HepG2 (cell line): ENCODE measurements around the gene ARHGAP19. TPM values are rescaled to one million over a fixed set of nuclear protein-coding genes. Genes with fewer than 3 reads are reported as not detected.

Source experiments
- ATAC-seq: fragments of 200-7000 bp; cut with Tn5 transposase; 3 replicates; pipeline ENCODE4 v1.9.1; 2020; ENCODE audit warnings: mild to moderate bottlenecking, moderate library complexity
- BruUV-seq: library from RNA; stranded (reverse); fragments of 400-500 nt; replicated peaks from 2 replicates; lab custom pipeline; 2021; lab: Mats Ljungman, UMichigan
- CTCF ChIA-PET: fragments of 300-600 bp; formaldehyde crosslinking; extraction: SDS; loops from one replicate; lab custom pipeline; 2021; ENCODE audit warnings: low total read pairs, inconsistent platforms, low intra/inter-chr PET ratio; lab: Yijun Ruan, JAX
- POLR2A ChIA-PET: fragments of 350-600 bp; sonication (Branson Sonifier 250); formaldehyde crosslinking; loops from one replicate; lab custom pipeline; 2020; ENCODE audit warnings: antibody characterized with exemption, inconsistent platforms; lab: Yijun Ruan, JAX
- DNase-seq: peaks from one replicate; pipeline ENCODE4 v3.0.0-alpha.2; 2015; ENCODE audit warnings: low spot score
- FAIRE-seq: peaks from 3 replicates; lab custom pipeline; 2011; peaks lifted over from hg19 to GRCh38; lab: Jason Lieb, UNC
- H2AFZ ChIP-seq: one replicate; pipeline ENCODE4 v1.6.1; 2011; ENCODE audit warnings: low read length, inconsistent platforms
- H3K27ac ChIP-seq: fragments of 300-600 bp; 3 replicates; pipeline ENCODE4 v1.8.0; 2011; ENCODE audit warnings: mixed run types, mild to moderate bottlenecking, mixed read lengths, low read length, inconsistent platforms; ENCODE audit not compliant: insufficient read depth; ENCODE audit errors: extremely low read length
- H3K27me3 ChIP-seq, 2 experiments: fragments of 200-600 bp in 1 of 2; 2 replicates in 1 of 2; 3 replicates in 1 of 2; pipeline versions ENCODE4 v1.6.0 to v1.8.0; 2011; ENCODE audit warnings: low read length in 2 of 2, mild to moderate bottlenecking in 2 of 2, moderate library complexity in 2 of 2, inconsistent platforms in 1 of 2; ENCODE audit not compliant: insufficient read depth in 2 of 2, control insufficient read depth in 1 of 2
- H3K36me3 ChIP-seq, 2 experiments: fragments of 200-600 bp in 1 of 2; replicated peaks in 1 of 2; 2 replicates in 1 of 2; 3 replicates in 1 of 2; pipeline versions ENCODE4 v1.5.1 to v1.8.0; 2011; ENCODE audit warnings: low read length in 2 of 2, inconsistent platforms in 1 of 2; ENCODE audit not compliant: insufficient read depth in 2 of 2, control insufficient read depth in 1 of 2
- H3K4me1 ChIP-seq: 2 replicates; pipeline ENCODE4 v1.5.1; 2012; ENCODE audit warnings: low read length, inconsistent platforms; ENCODE audit not compliant: insufficient read depth
- H3K4me2 ChIP-seq: 2 replicates; pipeline ENCODE4 v1.6.0; 2011; ENCODE audit warnings: low read depth, low read length, inconsistent platforms
- H3K4me3 ChIP-seq, 3 experiments: fragments of 200-600 bp in 1 of 3; sonication (generic), shearing (Covaris generic) in 1 of 3; replicated peaks in 1 of 3; 2 replicates each; pipeline ENCODE4 v1.5.1; 2011 to 2016; ENCODE audit warnings: low read length in 3 of 3, inconsistent platforms in 2 of 3, low read depth in 2 of 3, mild to moderate bottlenecking in 2 of 3, control low read depth in 1 of 3, mixed read lengths in 1 of 3; ENCODE audit not compliant: insufficient read depth in 1 of 3
- H3K79me2 ChIP-seq: one replicate; pipeline ENCODE4 v1.6.1; 2011; ENCODE audit warnings: low read length, inconsistent platforms; ENCODE audit not compliant: insufficient read depth
- H3K9ac ChIP-seq: 2 replicates; pipeline ENCODE4 v1.6.0; 2011; ENCODE audit warnings: mild to moderate bottlenecking, low read depth, low read length, inconsistent platforms; ENCODE audit not compliant: insufficient read depth
- H3K9me3 ChIP-seq: 2 replicates; pipeline ENCODE4 v1.5.1; 2012; ENCODE audit warnings: mild to moderate bottlenecking, low read length
- H4K20me1 ChIP-seq: 2 replicates; pipeline ENCODE4 v1.6.0; 2011; ENCODE audit warnings: inconsistent platforms, mild to moderate bottlenecking, low read length, moderate library complexity; ENCODE audit not compliant: insufficient read depth
- AGO2 ChIP-seq: fragments of 200-400 bp; formaldehyde crosslinking; optimal IDR thresholded peaks from 2 replicates; pipeline ENCODE3; 2017; ENCODE audit warnings: mild to moderate bottlenecking, low read depth, low read length, moderate library complexity
- HNRNPK ChIP-seq: fragments of 200-400 bp; formaldehyde crosslinking; IDR thresholded peaks from 2 replicates; pipeline ENCODE4 v1.6.1; 2018; ENCODE audit warnings: low read length, low read depth, moderate library complexity, mild to moderate bottlenecking; ENCODE audit not compliant: poor library complexity, severe bottlenecking
- MLXIP ChIP-seq: sonication (generic); formaldehyde crosslinking; IDR thresholded peaks from 2 replicates; pipeline ENCODE4 v1.9.0; 2021; ENCODE audit warnings: missing genetic modification reagents, borderline replicate concordance
- NFIC ChIP-seq: IDR thresholded peaks from 2 replicates; pipeline ENCODE4 v1.6.1; 2012; ENCODE audit warnings: mild to moderate bottlenecking, low read length, inconsistent platforms
- PHF5A ChIP-seq: IDR thresholded peaks from one replicate; pipeline ENCODE4 v1.6.1; 2018; ENCODE audit warnings: low read depth, missing genetic modification reagents; ENCODE audit not compliant: unreplicated experiment
- ZBTB10 ChIP-seq: sonication (generic); formaldehyde crosslinking; IDR thresholded peaks from 2 replicates; pipeline ENCODE4 v1.4.0; 2020; ENCODE audit warnings: missing genetic modification reagents, borderline replicate concordance
- ZMYM2 ChIP-seq: sonication (generic); formaldehyde crosslinking; IDR thresholded peaks from 2 replicates; pipeline ENCODE4 v1.8.0; 2022; ENCODE audit warnings: mild to moderate bottlenecking, missing genetic modification reagents
- ZNF143 ChIP-seq: sonication (generic); formaldehyde crosslinking; IDR thresholded peaks from 2 replicates; pipeline ENCODE4 v1.4.0; 2020; ENCODE audit warnings: missing genetic modification reagents
- ZNF770 ChIP-seq: sonication (generic); formaldehyde crosslinking; IDR thresholded peaks from 2 replicates; pipeline ENCODE4 v1.5.0; 2020; ENCODE audit warnings: mild to moderate bottlenecking, missing genetic modification reagents
- WGBS: methylation state at CpG from one replicate; pipeline ENCODE4 v1.1.6; 2017; ENCODE audit warnings: low lambda C conversion rate; 5-methylcytosine and 5-hydroxymethylcytosine counted together
- in situ Hi-C: cut with HindIII; loops from 2 replicates; pipeline ENCODE4 v1.10.0; 2017; ENCODE audit warnings: low pct_unique_long_range_greater_than_20kb; ENCODE audit not compliant: extremely low pct_ligation_motif_present
- intact Hi-C: fragments of 100-400 bp; cut with micrococcal nuclease; formaldehyde crosslinking; loops from one replicate; pipeline ENCODE4 v1.10.0; 2022; ENCODE audit not compliant: unreplicated experiment
- polyA plus RNA-seq, 8 experiments: library from polyadenylated mRNA; depleted of rRNA in 3 of 8; stranded (reverse) in 7 of 8; unstranded in 1 of 8; fragments of >200 nt; fragmentation: Illumina TruSeq in 4 of 8; extraction: Trizol in 4 of 8; gene quantifications; 2 replicates each; pipeline versions ENCODE4 v1.2.1 to v1.2.3, GENCODE V29; 2011 to 2016; ENCODE audit warnings: low read depth in 4 of 8, missing spikeins in 1 of 8, mixed read lengths in 1 of 8; ENCODE audit not compliant: insufficient read depth in 1 of 8
- total RNA-seq, 5 experiments: library from RNA; depleted of rRNA; stranded (reverse); fragments of >200 nt; fragmentation: Illumina TruSeq; extraction: Trizol; gene quantifications; 2 replicates each; pipeline ENCODE4 v1.2.3, GENCODE V29; 2016; ENCODE audit warnings: low read depth in 1 of 5

The ARHGAP19 gene
- total and polyA plus RNA-seq, 2 of the 13 experiments (the other 11 are each of a cell fraction or from before 2014, with no cell fraction given) = 7.6 to 10.0 TPM

GRCh38 chr10:97336006-97336405, 43.6 kb upstream of the ARHGAP19 start:
- Histone ChIP-seq H3K27ac (no peak overlapping the region), H3K4me1 (peaks cover 38% of the 10 kb centered on the region), H4K20me1 (no peaks in the 10 kb centered on the region), H2AFZ (no peak overlapping the region), H3K4me2 (no peak overlapping the region), H3K9me3 (no peaks in the 10 kb centered on the region), H3K36me3 (no peaks in the 10 kb centered on the region), H3K27me3 (no peaks in the 10 kb centered on the region), H3K79me2 (peaks cover 30% of the 10 kb centered on the region), H3K9ac (no peak overlapping the region), H3K4me3 (no peak overlapping the region)
- no peak for ATAC-seq
- FAIRE-seq = no peak
- POLR2A ChIA-PET = no interaction called here
- no TSS peak for BruUV-seq
- intact Hi-C loops (no loop called here), in situ Hi-C loops (no loop called here)
- 36% methylated on average over 5 of the region's 5 CpGs for WGBS
- no peak for DNase-seq
- CTCF ChIA-PET = no interaction called here
- TF ChIP-seq HNRNPK = no peak
- no peak for TF ChIP-seq AGO2
- TF ChIP-seq PHF5A = no peak
- TF ChIP-seq NFIC = no peak

GRCh38 chr10:97335188-97335619, 42.8 kb upstream of the ARHGAP19 start:
- Histone ChIP-seq H3K9me3 (no peaks in the 10 kb centered on the region), H3K4me1 (peaks cover 46% of the 10 kb centered on the region), H3K79me2 (peaks cover 33% of the 10 kb centered on the region), H3K27ac (peak overlapping the region; percentile 85), H4K20me1 (no peaks in the 10 kb centered on the region), H3K4me2 (peak overlapping the region; percentile 81), H3K36me3 (no peaks in the 10 kb centered on the region), H2AFZ (no peak overlapping the region), H3K27me3 (no peaks in the 10 kb centered on the region), H3K9ac (peak overlapping the region; percentile 98), H3K4me3 (peak overlapping the region; percentile 65 to 87 (median 82))
- ATAC-seq (no peak; the same call in 2 of the 3 replicates), DNase-seq (no peak), FAIRE-seq (no peak)
- ChIA-PET POLR2A (no interaction called here), CTCF (no interaction called here)
- 34% methylated on average over 25 of the region's 25 CpGs for WGBS
- intact Hi-C loops = no loop called here
- BruUV-seq = no TSS peak
- in situ Hi-C loops = no loop called here
- TF ChIP-seq ZMYM2 (CRISPR knock-in tag) = 0 out of 2 replicates have a peak, but pooled peaks have one; percentile 27
- peak; percentile 91 for TF ChIP-seq ZNF770
- TF ChIP-seq MLXIP (CRISPR knock-in tag) = peak; percentile 5; the same call in 1 of the 2 replicates
- TF ChIP-seq ZNF143 (CRISPR knock-in tag) = no peak
- TF ChIP-seq ZBTB10 (CRISPR knock-in tag) = no peak
